Liver (tissue), 9 donors: ENCODE measurements around the gene PCNX3. TPM values are rescaled to one million over a fixed set of nuclear protein-coding genes. Genes with fewer than 3 reads are reported as not detected.

Experiments
- DNase-seq: peaks from one replicate; pipeline ENCODE4 v3.0.0-alpha.2; 2017; ENCODE audit warnings: low spot score
- H3K27ac ChIP-seq, 2 donors: one replicate each; pipeline ENCODE4 v1.7.0; 2013; ENCODE audit warnings: inconsistent platforms in 2 of 2, low read length in 2 of 2, control low read depth in 1 of 2, low read depth in 1 of 2, mild to moderate bottlenecking in 1 of 2
- H3K27me3 ChIP-seq, 4 donors: one replicate each; pipeline versions ENCODE4 v1.6.1 to v1.7.0; 2013; ENCODE audit warnings: low read length in 3 of 4, inconsistent platforms in 1 of 4, mild to moderate bottlenecking in 1 of 4, moderate library complexity in 1 of 4; ENCODE audit not compliant: control insufficient read depth in 4 of 4, insufficient read depth in 4 of 4
- H3K36me3 ChIP-seq, 4 donors: one replicate each; pipeline versions ENCODE4 v1.6.1 to v1.7.0; 2013; ENCODE audit warnings: low read length in 3 of 4, mild to moderate bottlenecking in 3 of 4, low read depth in 1 of 4, moderate library complexity in 1 of 4; ENCODE audit not compliant: control insufficient read depth in 4 of 4, insufficient read depth in 3 of 4
- H3K4me1 ChIP-seq, 4 donors: one replicate each; pipeline versions ENCODE4 v1.6.1 to v1.7.0; 2013; ENCODE audit warnings: low read length in 3 of 4, mild to moderate bottlenecking in 3 of 4, moderate library complexity in 1 of 4; ENCODE audit not compliant: control insufficient read depth in 4 of 4, insufficient read depth in 4 of 4
- H3K4me3 ChIP-seq, 3 donors: one replicate each; pipeline versions ENCODE4 v1.6.1 to v1.7.0; 2013; ENCODE audit warnings: low read length in 3 of 3, control low read depth in 1 of 3, low read depth in 1 of 3, mild to moderate bottlenecking in 1 of 3
- H3K9ac ChIP-seq, 2 donors: one replicate each; pipeline ENCODE4 v1.7.0; 2013; ENCODE audit warnings: low read length in 2 of 2, mild to moderate bottlenecking in 2 of 2, moderate library complexity in 2 of 2, control low read depth in 1 of 2, low read depth in 1 of 2
- H3K9me3 ChIP-seq, 4 donors: one replicate each; pipeline versions ENCODE4 v1.6.1 to v1.7.0; 2013; ENCODE audit warnings: low read length in 3 of 4; ENCODE audit not compliant: control insufficient read depth in 4 of 4
- EGR1 ChIP-seq, 2 donors: IDR thresholded peaks; 2 replicates each; pipeline ENCODE4 v1.6.1; 2016 to 2018; ENCODE audit warnings: antibody characterized with exemption in 2 of 2, low read depth in 2 of 2
- FOXA1 ChIP-seq: IDR thresholded peaks from 2 replicates; pipeline ENCODE4 v1.6.1; 2016; ENCODE audit warnings: antibody characterized with exemption
- FOXA2 ChIP-seq: IDR thresholded peaks from 2 replicates; pipeline ENCODE4 v1.6.1; 2016; ENCODE audit warnings: antibody characterized with exemption
- GABPA ChIP-seq, 2 donors: IDR thresholded peaks in 1 of 2; conservative IDR thresholded peaks in 1 of 2; 2 replicates each; pipeline ENCODE4 v1.6.1; 2016; ENCODE audit warnings: antibody characterized with exemption in 2 of 2, mild to moderate bottlenecking in 1 of 2, moderate library complexity in 1 of 2
- HNF4A ChIP-seq, 2 donors: conservative IDR thresholded peaks; 2 replicates each; pipeline ENCODE4 v1.6.1; 2016; ENCODE audit warnings: antibody characterized with exemption in 2 of 2, mild to moderate bottlenecking in 2 of 2
- HNF4G ChIP-seq: IDR thresholded peaks from 2 replicates; pipeline ENCODE4 v1.6.1; 2016; ENCODE audit warnings: antibody characterized with exemption
- NR2F2 ChIP-seq: IDR thresholded peaks from 2 replicates; pipeline ENCODE4 v1.6.1; 2016; ENCODE audit warnings: antibody characterized with exemption
- RAD21 ChIP-seq, 2 donors: IDR thresholded peaks; 2 replicates each; pipeline ENCODE4 v1.6.1; 2016; ENCODE audit warnings: antibody characterized with exemption in 2 of 2, mild to moderate bottlenecking in 2 of 2
- RXRA ChIP-seq, 2 donors: IDR thresholded peaks; 2 replicates each; pipeline ENCODE4 v1.6.1; 2017 to 2018; ENCODE audit warnings: antibody characterized with exemption in 2 of 2, mild to moderate bottlenecking in 1 of 2
- SP1 ChIP-seq: IDR thresholded peaks from 2 replicates; pipeline ENCODE4 v1.6.1; 2018; ENCODE audit warnings: antibody characterized with exemption, mild to moderate bottlenecking
- TAF1 ChIP-seq: conservative IDR thresholded peaks from 2 replicates; pipeline ENCODE4 v1.6.1; 2016; ENCODE audit warnings: antibody characterized with exemption, mild to moderate bottlenecking
- YY1 ChIP-seq: IDR thresholded peaks from 2 replicates; pipeline ENCODE4 v1.6.1; 2016; ENCODE audit warnings: antibody characterized with exemption, mild to moderate bottlenecking
- WGBS: extraction: QIAGEN DNeasy Blood & Tissue Kit; methylation state at CpG from one replicate; pipeline ENCODE4 v1.1.7; 2013; 5-methylcytosine and 5-hydroxymethylcytosine counted together
- polyA plus RNA-seq, 2 donors: library from polyadenylated mRNA; stranded (reverse) in 1 of 2; unstranded in 1 of 2; fragments of 200-250 nt in 1 of 2; fragments of >200 nt in 1 of 2; fragmentation: Nextera tagmentation in 1 of 2; extraction: Ambion mirVana in 1 of 2; gene quantifications; one replicate each; pipeline versions ENCODE4 v1.2.1 to v1.2.3, GENCODE V29; 2013 to 2015
- total RNA-seq, 2 donors: library from RNA; depleted of rRNA; stranded (reverse); fragments of >200 nt; gene quantifications; one replicate each; pipeline ENCODE4 v1.2.3, GENCODE V29; 2014
- TF ChIP-seq, protein P1 (sequence below): IDR thresholded peaks from 2 replicates; pipeline ENCODE4 v1.6.1; 2016; ENCODE audit warnings: antibody characterized with exemption
- TF ChIP-seq, protein P2 (sequence below): fragments of 150-350 bp; IDR thresholded peaks from 2 replicates; pipeline ENCODE4 v1.5.1; 2017; ENCODE audit warnings: improper control_type of control experiment, low read depth, low read length; ENCODE audit not compliant: missing input control
- TF ChIP-seq, protein P3 (sequence below): IDR thresholded peaks from 2 replicates; pipeline ENCODE4 v1.6.1; 2016; ENCODE audit warnings: antibody characterized with exemption, mild to moderate bottlenecking
- TF ChIP-seq, protein P4 (sequence below): IDR thresholded peaks from 2 replicates; pipeline ENCODE4 v1.6.1; 2016; ENCODE audit warnings: antibody characterized with exemption
- TF ChIP-seq, protein P5 (sequence below): IDR thresholded peaks from 2 replicates; pipeline ENCODE4 v1.6.1; 2016; ENCODE audit warnings: antibody characterized with exemption
- donor health status: healthy.
- donor health status: healthy.
- donor health status: healthy.
- donor health status: healthy.
- donor health status: healthy.

PCNX3 gene
- total and polyA plus RNA-seq, 4 donors = 4.7 to 13.4 (median 12.1) TPM

DNA sequence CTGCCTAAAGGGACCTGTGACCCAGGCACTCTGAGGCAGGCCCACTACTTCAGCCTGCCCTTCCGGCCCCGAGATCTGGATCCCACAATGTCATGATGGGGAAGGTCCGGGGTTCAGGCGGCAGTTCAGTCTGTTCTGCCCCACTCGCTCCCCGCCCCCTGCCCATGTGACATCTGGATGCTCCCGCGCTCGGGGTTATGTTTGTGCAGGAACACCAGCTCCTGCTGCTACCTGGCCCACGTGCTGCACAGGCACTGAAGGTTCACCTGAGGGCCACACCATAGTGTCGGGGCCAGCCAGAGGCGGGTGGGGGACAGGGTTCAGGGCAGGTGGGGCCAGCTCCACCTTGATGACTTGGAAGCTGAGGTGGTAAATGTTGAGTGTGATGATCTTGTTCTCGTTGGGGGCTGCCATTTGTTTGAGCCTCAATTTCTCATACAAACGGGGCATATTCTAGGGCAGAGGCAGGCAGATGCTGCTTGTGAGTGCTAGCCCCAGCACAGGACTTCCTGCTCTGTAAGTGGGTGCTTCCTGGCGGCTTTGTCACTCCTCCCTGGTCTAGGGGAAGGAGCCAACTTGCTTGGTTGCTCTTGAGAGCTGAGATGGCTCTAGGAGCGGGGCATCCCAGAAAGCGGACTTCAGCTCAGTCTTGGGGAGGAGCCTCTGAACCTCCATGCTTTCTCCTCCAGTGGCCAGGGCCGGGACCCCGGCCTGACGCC, 18.0 kb downstream of the PCNX3 start:
- peak; percentile 43 for TF ChIP-seq SP1
- peak; percentile 35 to 48 for TF ChIP-seq HNF4A (conservative IDR thresholded peaks at IDR 0.05)
- TF ChIP-seq YY1 = no peak
- no peak for TF ChIP-seq FOXA1
- TF ChIP-seq RXRA (IDR thresholded peaks at IDR 0.05) = peak; percentile 73 to 75
- no peak for TF ChIP-seq GABPA (IDR thresholded peaks at IDR 0.05 in 1 of 2, conservative IDR thresholded peaks at IDR 0.05 in 1 of 2)
- TF ChIP-seq, protein P1, sequence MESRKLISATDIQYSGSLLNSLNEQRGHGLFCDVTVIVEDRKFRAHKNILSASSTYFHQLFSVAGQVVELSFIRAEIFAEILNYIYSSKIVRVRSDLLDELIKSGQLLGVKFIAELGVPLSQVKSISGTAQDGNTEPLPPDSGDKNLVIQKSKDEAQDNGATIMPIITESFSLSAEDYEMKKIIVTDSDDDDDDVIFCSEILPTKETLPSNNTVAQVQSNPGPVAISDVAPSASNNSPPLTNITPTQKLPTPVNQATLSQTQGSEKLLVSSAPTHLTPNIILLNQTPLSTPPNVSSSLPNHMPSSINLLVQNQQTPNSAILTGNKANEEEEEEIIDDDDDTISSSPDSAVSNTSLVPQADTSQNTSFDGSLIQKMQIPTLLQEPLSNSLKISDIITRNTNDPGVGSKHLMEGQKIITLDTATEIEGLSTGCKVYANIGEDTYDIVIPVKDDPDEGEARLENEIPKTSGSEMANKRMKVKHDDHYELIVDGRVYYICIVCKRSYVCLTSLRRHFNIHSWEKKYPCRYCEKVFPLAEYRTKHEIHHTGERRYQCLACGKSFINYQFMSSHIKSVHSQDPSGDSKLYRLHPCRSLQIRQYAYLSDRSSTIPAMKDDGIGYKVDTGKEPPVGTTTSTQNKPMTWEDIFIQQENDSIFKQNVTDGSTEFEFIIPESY = no peak
- TF ChIP-seq TAF1 = no peak
- Histone ChIP-seq H3K4me1 (peaks cover 3 to 35% (median 24%) of the 10 kb centered on the region in 4 donors), H3K9me3 (no peaks in the 10 kb centered on the region), H3K36me3 (peaks cover 18 to 51% (median 26%) of the 10 kb centered on the region in 4 donors), H3K27me3 (no peaks in the 10 kb centered on the region), H3K9ac (no peak overlapping the region), H3K27ac (peak overlapping the region; percentile 12 to 32), H3K4me3 (no peak overlapping the region)
- 52% methylated on average over 20 of the region's 20 CpGs for WGBS
- no peak for DNase-seq

DNA sequence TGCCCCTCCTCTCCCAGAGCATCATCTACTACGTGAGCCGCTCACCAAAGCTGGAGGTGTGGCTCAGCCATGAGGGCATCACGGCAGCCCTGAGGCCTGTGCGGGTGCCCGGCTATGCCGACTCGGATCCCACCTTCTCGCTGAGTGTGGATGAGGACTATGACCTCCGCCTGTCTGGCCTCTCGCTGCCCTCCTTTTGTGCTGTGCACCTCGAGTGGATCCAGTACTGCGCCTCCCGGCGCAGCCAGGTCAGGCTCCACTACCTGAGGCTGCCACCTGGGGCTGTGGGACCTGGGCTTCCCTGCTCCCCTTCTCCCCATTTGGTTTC, 18.5 kb downstream of the PCNX3 start:
- no peak overlapping the region for H3K27ac ChIP-seq
- no peaks in the 10 kb centered on the region for H3K27me3 ChIP-seq
- H3K36me3 ChIP-seq = peaks cover 18 to 46% (median 26%) of the 10 kb centered on the region in 4 donors
- TF ChIP-seq YY1 (no peak), RXRA (IDR thresholded peaks at IDR 0.05) (no peak), GABPA (IDR thresholded peaks at IDR 0.05 in 1 of 2, conservative IDR thresholded peaks at IDR 0.05 in 1 of 2) (no peak), NR2F2 (no peak), HNF4G (no peak), HNF4A (conservative IDR thresholded peaks at IDR 0.05) (no peak), RAD21 (IDR thresholded peaks at IDR 0.05) (no peak), FOXA2 (no peak), EGR1 (IDR thresholded peaks at IDR 0.05; ENCODE audit: low read depth in 2 of 2) (no peak)
- TF ChIP-seq, protein P2, sequence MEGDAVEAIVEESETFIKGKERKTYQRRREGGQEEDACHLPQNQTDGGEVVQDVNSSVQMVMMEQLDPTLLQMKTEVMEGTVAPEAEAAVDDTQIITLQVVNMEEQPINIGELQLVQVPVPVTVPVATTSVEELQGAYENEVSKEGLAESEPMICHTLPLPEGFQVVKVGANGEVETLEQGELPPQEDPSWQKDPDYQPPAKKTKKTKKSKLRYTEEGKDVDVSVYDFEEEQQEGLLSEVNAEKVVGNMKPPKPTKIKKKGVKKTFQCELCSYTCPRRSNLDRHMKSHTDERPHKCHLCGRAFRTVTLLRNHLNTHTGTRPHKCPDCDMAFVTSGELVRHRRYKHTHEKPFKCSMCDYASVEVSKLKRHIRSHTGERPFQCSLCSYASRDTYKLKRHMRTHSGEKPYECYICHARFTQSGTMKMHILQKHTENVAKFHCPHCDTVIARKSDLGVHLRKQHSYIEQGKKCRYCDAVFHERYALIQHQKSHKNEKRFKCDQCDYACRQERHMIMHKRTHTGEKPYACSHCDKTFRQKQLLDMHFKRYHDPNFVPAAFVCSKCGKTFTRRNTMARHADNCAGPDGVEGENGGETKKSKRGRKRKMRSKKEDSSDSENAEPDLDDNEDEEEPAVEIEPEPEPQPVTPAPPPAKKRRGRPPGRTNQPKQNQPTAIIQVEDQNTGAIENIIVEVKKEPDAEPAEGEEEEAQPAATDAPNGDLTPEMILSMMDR = no peak
- TF ChIP-seq, protein P1 = no peak
- TF ChIP-seq, protein P3, sequence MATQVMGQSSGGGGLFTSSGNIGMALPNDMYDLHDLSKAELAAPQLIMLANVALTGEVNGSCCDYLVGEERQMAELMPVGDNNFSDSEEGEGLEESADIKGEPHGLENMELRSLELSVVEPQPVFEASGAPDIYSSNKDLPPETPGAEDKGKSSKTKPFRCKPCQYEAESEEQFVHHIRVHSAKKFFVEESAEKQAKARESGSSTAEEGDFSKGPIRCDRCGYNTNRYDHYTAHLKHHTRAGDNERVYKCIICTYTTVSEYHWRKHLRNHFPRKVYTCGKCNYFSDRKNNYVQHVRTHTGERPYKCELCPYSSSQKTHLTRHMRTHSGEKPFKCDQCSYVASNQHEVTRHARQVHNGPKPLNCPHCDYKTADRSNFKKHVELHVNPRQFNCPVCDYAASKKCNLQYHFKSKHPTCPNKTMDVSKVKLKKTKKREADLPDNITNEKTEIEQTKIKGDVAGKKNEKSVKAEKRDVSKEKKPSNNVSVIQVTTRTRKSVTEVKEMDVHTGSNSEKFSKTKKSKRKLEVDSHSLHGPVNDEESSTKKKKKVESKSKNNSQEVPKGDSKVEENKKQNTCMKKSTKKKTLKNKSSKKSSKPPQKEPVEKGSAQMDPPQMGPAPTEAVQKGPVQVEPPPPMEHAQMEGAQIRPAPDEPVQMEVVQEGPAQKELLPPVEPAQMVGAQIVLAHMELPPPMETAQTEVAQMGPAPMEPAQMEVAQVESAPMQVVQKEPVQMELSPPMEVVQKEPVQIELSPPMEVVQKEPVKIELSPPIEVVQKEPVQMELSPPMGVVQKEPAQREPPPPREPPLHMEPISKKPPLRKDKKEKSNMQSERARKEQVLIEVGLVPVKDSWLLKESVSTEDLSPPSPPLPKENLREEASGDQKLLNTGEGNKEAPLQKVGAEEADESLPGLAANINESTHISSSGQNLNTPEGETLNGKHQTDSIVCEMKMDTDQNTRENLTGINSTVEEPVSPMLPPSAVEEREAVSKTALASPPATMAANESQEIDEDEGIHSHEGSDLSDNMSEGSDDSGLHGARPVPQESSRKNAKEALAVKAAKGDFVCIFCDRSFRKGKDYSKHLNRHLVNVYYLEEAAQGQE = no peak
- TF ChIP-seq, protein P4, sequence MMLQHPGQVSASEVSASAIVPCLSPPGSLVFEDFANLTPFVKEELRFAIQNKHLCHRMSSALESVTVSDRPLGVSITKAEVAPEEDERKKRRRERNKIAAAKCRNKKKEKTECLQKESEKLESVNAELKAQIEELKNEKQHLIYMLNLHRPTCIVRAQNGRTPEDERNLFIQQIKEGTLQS = no peak
- TF ChIP-seq, protein P5, sequence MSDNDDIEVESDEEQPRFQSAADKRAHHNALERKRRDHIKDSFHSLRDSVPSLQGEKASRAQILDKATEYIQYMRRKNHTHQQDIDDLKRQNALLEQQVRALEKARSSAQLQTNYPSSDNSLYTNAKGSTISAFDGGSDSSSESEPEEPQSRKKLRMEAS = no peak
- no peak for DNase-seq
- no peaks in the 10 kb centered on the region for H3K9me3 ChIP-seq
- no peak overlapping the region for H3K4me3 ChIP-seq
- peaks cover 3 to 39% (median 28%) of the 10 kb centered on the region in 4 donors for H3K4me1 ChIP-seq
- 93% methylated on average over 14 of the region's 14 CpGs for WGBS
- H3K9ac ChIP-seq = no peak overlapping the region
